ENCODE data around the gene ZMAT2.

- TF ChIP-seq POLR2A (IDR thresholded peaks at IDR 0.05; ENCODE audit: low read length): no peak
- no peak for TF ChIP-seq GATA1 (IDR thresholded peaks at IDR 0.05; ENCODE audit: low read depth, low read length)
Observed at GRCh38 chr5:140677947-140678346, 22.3 kb upstream of the ZMAT2 start.

Data from erythroblast (primary cell).